Endothelial cell of umbilical vein (primary cell): ENCODE results near the gene MOGAT1.

Source experiments
- CTCF ChIP-seq, 2 donors: IDR thresholded peaks; 1 replicate in 1 of 2; 2 replicates in 1 of 2; pipeline ENCODE4 v1.5.1; 2011; ENCODE audit warnings: low read length in 2 of 2, mild to moderate bottlenecking in 2 of 2, moderate library complexity in 2 of 2, control low read depth in 1 of 2, inconsistent platforms in 1 of 2, low read depth in 1 of 2; ENCODE audit not compliant: insufficient read depth in 1 of 2; ENCODE audit errors: extremely low read depth in 1 of 2
- EZH2 ChIP-seq: IDR thresholded peaks from 2 replicates; pipeline ENCODE4 v1.6.1; 2012; ENCODE audit warnings: borderline replicate concordance, low read depth, mild to moderate bottlenecking, moderate library complexity, low read length, inconsistent platforms; ENCODE audit not compliant: severe bottlenecking
- GATA2 ChIP-seq: IDR thresholded peaks from 2 replicates; pipeline ENCODE4 v1.7.0; 2011; ENCODE audit warnings: low read depth, mild to moderate bottlenecking, moderate library complexity, mixed read lengths, low read length; ENCODE audit not compliant: insufficient read length, insufficient read depth
- POLR2AphosphoS5 ChIP-seq: IDR thresholded peaks from 2 replicates; pipeline ENCODE4 v1.6.1; 2012; ENCODE audit warnings: low read depth, mild to moderate bottlenecking, control low read depth, low read length, moderate library complexity; ENCODE audit not compliant: insufficient read depth
- TF ChIP-seq, protein P1 (sequence below): IDR thresholded peaks from 2 replicates; pipeline ENCODE4 v1.6.1; 2011; ENCODE audit not compliant: insufficient read depth, insufficient read length

DNA sequence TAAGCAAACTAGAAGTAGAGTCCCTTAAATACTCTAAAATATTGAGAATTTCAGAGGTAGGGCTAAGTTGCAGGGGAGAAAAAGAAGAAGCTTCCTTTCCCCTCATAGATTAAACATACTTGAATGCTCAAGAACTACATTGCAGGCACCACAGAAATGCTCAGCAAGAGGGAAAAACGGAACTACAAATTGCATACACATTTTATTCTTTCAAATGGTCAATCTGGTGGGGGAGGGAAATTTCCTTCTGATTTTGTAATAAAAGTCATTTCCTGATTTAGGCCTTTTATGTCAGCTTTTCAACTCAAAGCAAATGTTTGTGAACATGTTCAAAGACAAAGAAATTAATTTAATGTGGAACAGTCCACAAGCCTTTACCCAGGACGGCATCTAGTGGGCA lies 48.5 kb upstream of the MOGAT1 start:
- no peak for TF ChIP-seq CTCF (IDR thresholded peaks at IDR 0.05; ENCODE audit: extremely low read depth in 1 of 2, insufficient read depth in 1 of 2, low read depth in 1 of 2, low read length in 2 of 2)
- TF ChIP-seq GATA2: no peak
- no peak for TF ChIP-seq EZH2
- TF ChIP-seq, protein P1, sequence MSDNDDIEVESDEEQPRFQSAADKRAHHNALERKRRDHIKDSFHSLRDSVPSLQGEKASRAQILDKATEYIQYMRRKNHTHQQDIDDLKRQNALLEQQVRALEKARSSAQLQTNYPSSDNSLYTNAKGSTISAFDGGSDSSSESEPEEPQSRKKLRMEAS: no peak
- TF ChIP-seq POLR2AphosphoS5: no peak
